HepG2 (cell line): ENCODE data around the gene MEGF6. TPM values are rescaled to one million over a fixed set of nuclear protein-coding genes. Genes with fewer than 3 reads are reported as not detected.

ENCODE experiments used
- ASH2L ChIP-seq: fragments of 300-600, 200-600 bp; sonication (generic); IDR thresholded peaks from 2 replicates; pipeline ENCODE4 v1.7.0; 2017; ENCODE audit warnings: low read depth, mild to moderate bottlenecking, moderate library complexity, mixed read lengths, low read length; ENCODE audit not compliant: insufficient read length
- ATF1 ChIP-seq: IDR thresholded peaks from 2 replicates; pipeline ENCODE4 v1.6.1; 2016; ENCODE audit warnings: mild to moderate bottlenecking, control low read depth
- BCL6 ChIP-seq: IDR thresholded peaks from 2 replicates; pipeline ENCODE4 v1.6.1; 2016; ENCODE audit warnings: missing genetic modification reagents, missing compliant biosample characterization
- CCAR2 ChIP-seq: fragments of 200-400 bp; formaldehyde crosslinking; optimal IDR thresholded peaks from 2 replicates; pipeline ENCODE3; 2018; ENCODE audit warnings: low read depth, mild to moderate bottlenecking, low read length, moderate library complexity
- GATAD1 ChIP-seq: IDR thresholded peaks from 2 replicates; pipeline ENCODE4 v1.6.1; 2016; ENCODE audit warnings: missing genetic modification reagents, missing compliant biosample characterization
- GATAD2A ChIP-seq: IDR thresholded peaks from 2 replicates; pipeline ENCODE4 v1.6.1; 2016
- HDAC6 ChIP-seq: fragments of 200-600 bp; sonication (generic); IDR thresholded peaks from 2 replicates; pipeline ENCODE4 v1.7.0; 2017; ENCODE audit warnings: mild to moderate bottlenecking, antibody characterized with exemption, low read length, low read depth
- HMG20B ChIP-seq: conservative IDR thresholded peaks from 2 replicates; pipeline ENCODE4 v1.6.1; 2016; ENCODE audit warnings: missing genetic modification reagents, missing compliant biosample characterization
- KDM4B ChIP-seq: sonication (generic); formaldehyde crosslinking; IDR thresholded peaks from 2 replicates; pipeline ENCODE4 v1.4.0; 2020; ENCODE audit warnings: missing genetic modification reagents
- MTF1 ChIP-seq: sonication (generic); formaldehyde crosslinking; IDR thresholded peaks from 2 replicates; pipeline ENCODE4 v1.5.0; 2020; ENCODE audit warnings: missing genetic modification reagents
- NFIC ChIP-seq: IDR thresholded peaks from 2 replicates; pipeline ENCODE4 v1.6.1; 2012; ENCODE audit warnings: mild to moderate bottlenecking, low read length, inconsistent platforms
- NFKB2 ChIP-seq: sonication (generic); formaldehyde crosslinking; IDR thresholded peaks from 2 replicates; pipeline ENCODE4 v1.4.0; 2020; ENCODE audit warnings: missing genetic modification reagents, borderline replicate concordance
- NFRKB ChIP-seq: fragments of 450-650 bp; IDR thresholded peaks from 2 replicates; pipeline ENCODE4 v1.6.1; 2017
- PREB ChIP-seq: sonication (generic); formaldehyde crosslinking; IDR thresholded peaks from 2 replicates; pipeline ENCODE4 v1.4.0; 2020; ENCODE audit warnings: missing genetic modification reagents
- RFX1 ChIP-seq: fragments of 450-650 bp; IDR thresholded peaks from 2 replicates; pipeline ENCODE4 v1.6.1; 2017
- RORA ChIP-seq: sonication (generic); formaldehyde crosslinking; IDR thresholded peaks from 2 replicates; pipeline ENCODE4 v1.5.0; 2020; ENCODE audit warnings: mild to moderate bottlenecking, missing genetic modification reagents, moderate library complexity
- TCF12 ChIP-seq, 2 experiments: fragments of 450-650 bp in 1 of 2; sonication (generic) in 1 of 2; formaldehyde crosslinking in 1 of 2; IDR thresholded peaks; 2 replicates each; pipeline versions ENCODE4 v1.6.1 to v1.8.0; 2017 to 2022; ENCODE audit warnings: antibody characterized with exemption in 1 of 2, mild to moderate bottlenecking in 1 of 2, missing genetic modification reagents in 1 of 2, moderate library complexity in 1 of 2
- ZBTB10 ChIP-seq: sonication (generic); formaldehyde crosslinking; IDR thresholded peaks from 2 replicates; pipeline ENCODE4 v1.4.0; 2020; ENCODE audit warnings: missing genetic modification reagents, borderline replicate concordance
- ZNF143 ChIP-seq: sonication (generic); formaldehyde crosslinking; IDR thresholded peaks from 2 replicates; pipeline ENCODE4 v1.4.0; 2020; ENCODE audit warnings: missing genetic modification reagents
- ZNF205 ChIP-seq: IDR thresholded peaks from 2 replicates; pipeline ENCODE4 v1.6.1; 2018; ENCODE audit warnings: missing biosample characterization, missing genetic modification reagents
- ZNF230 ChIP-seq: sonication (generic); formaldehyde crosslinking; IDR thresholded peaks from 2 replicates; pipeline ENCODE4 v1.4.0; 2020; ENCODE audit warnings: mild to moderate bottlenecking, missing genetic modification reagents
- ZNF431 ChIP-seq: sonication (generic); formaldehyde crosslinking; IDR thresholded peaks from 2 replicates; pipeline ENCODE4 v1.9.0; 2022; ENCODE audit warnings: missing genetic modification reagents, low read depth, mild to moderate bottlenecking, borderline replicate concordance
- ZNF768 ChIP-seq: sonication (generic); formaldehyde crosslinking; IDR thresholded peaks from 2 replicates; pipeline ENCODE4 v1.4.0; 2020; ENCODE audit warnings: missing genetic modification reagents
- ZNF772 ChIP-seq: sonication (generic); formaldehyde crosslinking; IDR thresholded peaks from 2 replicates; pipeline ENCODE4 v1.5.0; 2020; ENCODE audit warnings: mild to moderate bottlenecking, missing genetic modification reagents
- ZNF792 ChIP-seq: IDR thresholded peaks from 2 replicates; pipeline ENCODE4 v1.6.1; 2016
- ZNF891 ChIP-seq: sonication (generic); formaldehyde crosslinking; IDR thresholded peaks from 2 replicates; pipeline ENCODE4 v1.5.0; 2020; ENCODE audit warnings: mild to moderate bottlenecking, missing genetic modification reagents
- polyA plus RNA-seq, 8 experiments: library from polyadenylated mRNA; depleted of rRNA in 3 of 8; stranded (reverse) in 7 of 8; unstranded in 1 of 8; fragments of >200 nt; fragmentation: Illumina TruSeq in 4 of 8; extraction: Trizol in 4 of 8; gene quantifications; 2 replicates each; pipeline versions ENCODE4 v1.2.1 to v1.2.3, GENCODE V29; 2011 to 2016; ENCODE audit warnings: low read depth in 4 of 8, missing spikeins in 1 of 8, mixed read lengths in 1 of 8; ENCODE audit not compliant: insufficient read depth in 1 of 8
- total RNA-seq, 5 experiments: library from RNA; depleted of rRNA; stranded (reverse); fragments of >200 nt; fragmentation: Illumina TruSeq; extraction: Trizol; gene quantifications; 2 replicates each; pipeline ENCODE4 v1.2.3, GENCODE V29; 2016; ENCODE audit warnings: low read depth in 1 of 5
- TF ChIP-seq, protein P1 (sequence below): sonication (generic); formaldehyde crosslinking; IDR thresholded peaks from 2 replicates; pipeline ENCODE4 v1.4.0; 2020; ENCODE audit warnings: missing genetic modification reagents, mild to moderate bottlenecking, borderline replicate concordance

MEGF6 gene
- total and polyA plus RNA-seq, 2 of the 13 experiments (the other 11 are each of a cell fraction or from before 2014, with no cell fraction given), result 1.9 TPM

DNA sequence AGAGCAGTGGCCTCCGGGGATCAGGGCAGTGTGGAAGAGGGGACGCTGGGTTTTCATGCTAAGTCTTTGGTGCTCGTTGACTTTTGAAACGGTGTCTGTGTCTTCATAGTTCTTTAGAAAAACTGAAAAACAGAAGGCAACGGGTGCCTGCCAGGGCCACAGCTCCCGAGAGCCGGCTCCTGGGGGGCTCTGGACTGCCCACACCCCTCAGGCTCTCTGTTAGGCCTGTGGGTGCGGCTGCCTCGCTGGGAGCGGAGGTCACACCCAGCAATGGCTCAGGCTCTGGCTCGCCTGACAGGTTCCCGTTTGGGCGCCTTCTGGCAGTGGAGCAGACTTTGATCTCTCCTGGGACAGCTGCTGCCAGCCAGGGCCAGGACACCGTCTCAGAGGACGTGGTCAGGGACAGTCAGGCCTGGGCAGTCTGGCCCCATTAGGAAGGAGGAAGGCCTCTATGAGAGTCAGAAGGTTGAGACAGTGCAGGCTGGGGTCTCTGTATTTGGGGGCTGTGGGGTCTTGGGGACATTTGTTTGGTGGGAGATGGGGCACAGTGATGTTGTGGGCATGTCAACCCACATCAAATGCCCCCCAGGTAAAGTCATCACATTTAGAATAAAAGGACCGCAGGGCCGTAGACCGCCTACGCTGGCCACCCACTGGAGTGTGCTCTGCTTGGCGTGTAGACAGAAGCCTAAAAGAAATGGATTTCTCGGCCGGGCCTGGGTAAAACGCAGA, 151.2 kb downstream of the MEGF6 start (continued):
- TF ChIP-seq ZNF891 (CRISPR knock-in tag) (no peak), ASH2L (peak; percentile 50), TCF12 (IDR thresholded peaks at IDR 0.05) (no peak), TCF12 (CRISPR knock-in tag; IDR thresholded peaks at IDR 0.05) (no peak), HDAC6 (no peak), ZNF768 (no peak), ZBTB10 (CRISPR knock-in tag) (no peak), RFX1 (no peak), NFRKB (no peak), GATAD2A (CRISPR knock-in tag) (peak; percentile 76), GATAD1 (peak; percentile 20; the same call in 1 of the 2 replicates), KDM4B (0 out of 2 replicates have a peak, but pooled peaks have one; percentile 32), ZNF230 (CRISPR knock-in tag) (no peak; the same call in 1 of the 2 replicates), ATF1 (CRISPR knock-in tag) (no peak), ZNF205 (CRISPR knock-in tag) (peak; percentile 27; the same call in 1 of the 2 replicates), ZNF792 (no peak), NFIC (no peak), PREB (CRISPR knock-in tag) (no peak), CCAR2 (no peak), NFKB2 (CRISPR knock-in tag) (no peak), BCL6 (CRISPR knock-in tag) (0 out of 2 replicates have a peak, but pooled peaks have one; percentile 28), ZNF143 (CRISPR knock-in tag) (0 out of 2 replicates have a peak, but pooled peaks have one; percentile 19), MTF1 (CRISPR knock-in tag) (no peak), ZNF772 (CRISPR knock-in tag) (peak; percentile 83), ZNF431 (CRISPR knock-in tag) (no peak), RORA (CRISPR knock-in tag) (no peak), HMG20B (CRISPR knock-in tag) (0 out of 2 replicates have a peak, but pooled peaks have one; percentile 29)
- TF ChIP-seq, protein P1, sequence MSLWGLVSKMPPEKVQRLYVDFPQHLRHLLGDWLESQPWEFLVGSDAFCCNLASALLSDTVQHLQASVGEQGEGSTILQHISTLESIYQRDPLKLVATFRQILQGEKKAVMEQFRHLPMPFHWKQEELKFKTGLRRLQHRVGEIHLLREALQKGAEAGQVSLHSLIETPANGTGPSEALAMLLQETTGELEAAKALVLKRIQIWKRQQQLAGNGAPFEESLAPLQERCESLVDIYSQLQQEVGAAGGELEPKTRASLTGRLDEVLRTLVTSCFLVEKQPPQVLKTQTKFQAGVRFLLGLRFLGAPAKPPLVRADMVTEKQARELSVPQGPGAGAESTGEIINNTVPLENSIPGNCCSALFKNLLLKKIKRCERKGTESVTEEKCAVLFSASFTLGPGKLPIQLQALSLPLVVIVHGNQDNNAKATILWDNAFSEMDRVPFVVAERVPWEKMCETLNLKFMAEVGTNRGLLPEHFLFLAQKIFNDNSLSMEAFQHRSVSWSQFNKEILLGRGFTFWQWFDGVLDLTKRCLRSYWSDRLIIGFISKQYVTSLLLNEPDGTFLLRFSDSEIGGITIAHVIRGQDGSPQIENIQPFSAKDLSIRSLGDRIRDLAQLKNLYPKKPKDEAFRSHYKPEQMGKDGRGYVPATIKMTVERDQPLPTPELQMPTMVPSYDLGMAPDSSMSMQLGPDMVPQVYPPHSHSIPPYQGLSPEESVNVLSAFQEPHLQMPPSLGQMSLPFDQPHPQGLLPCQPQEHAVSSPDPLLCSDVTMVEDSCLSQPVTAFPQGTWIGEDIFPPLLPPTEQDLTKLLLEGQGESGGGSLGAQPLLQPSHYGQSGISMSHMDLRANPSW (CRISPR knock-in tag), result no peak
